Peyer's patch (tissue), 4 donors: ENCODE data around the gene PLIN3. TPM values are rescaled to one million over a fixed set of nuclear protein-coding genes. Genes with fewer than 3 reads are reported as not detected.

Experiments used
- DNase-seq, 3 donors: peaks; one replicate each; pipeline ENCODE4 v3.0.0-alpha.2; 2017 to 2019
- H3K27ac ChIP-seq, 4 donors: fragments of 200-600 bp; sonication (generic); one replicate each; pipeline ENCODE4 v1.5.1; 2016 to 2019
- H3K27me3 ChIP-seq, 2 donors: fragments of 200-600 bp; sonication (generic); one replicate each; pipeline ENCODE4 v1.5.1; 2019
- H3K36me3 ChIP-seq, 3 donors: fragments of 200-600 bp; sonication (generic); one replicate each; pipeline ENCODE4 v1.5.1; 2016 to 2019
- H3K4me1 ChIP-seq, 4 donors: fragments of 200-600 bp; sonication (generic); one replicate each; pipeline ENCODE4 v1.5.1; 2016 to 2019
- H3K4me3 ChIP-seq, 4 donors: fragments of 200-600 bp; sonication (generic); 1 replicate in 3 of 4; 2 replicates in 1 of 4; pipeline ENCODE4 v1.5.1; 2016 to 2019; ENCODE audit warnings: mild to moderate bottlenecking in 1 of 4
- H3K9me3 ChIP-seq, 4 donors: fragments of 200-600 bp; sonication (generic); one replicate each; pipeline ENCODE4 v1.5.1; 2016 to 2019; ENCODE audit warnings: mild to moderate bottlenecking in 1 of 4
- CTCF ChIP-seq, 6 experiments: fragments of 450-650 bp in 4 of 6; fragments of 200-600 bp in 2 of 6; sonication (generic) in 1 of 6; IDR thresholded peaks; one replicate each; pipeline ENCODE4 v1.5.1; 2017 to 2019; ENCODE audit warnings: antibody characterized with exemption in 6 of 6, mild to moderate bottlenecking in 3 of 6, moderate library complexity in 1 of 6
- POLR2A ChIP-seq, 2 donors: fragments of 450-650 bp; IDR thresholded peaks; one replicate each; pipeline ENCODE4 v1.5.1; 2017; ENCODE audit warnings: antibody characterized with exemption in 2 of 2, mild to moderate bottlenecking in 2 of 2, moderate library complexity in 2 of 2
- total RNA-seq, 4 donors: library from RNA; depleted of rRNA; stranded (reverse); fragments of >200 nt; gene quantifications; one replicate each; pipeline ENCODE4 v1.1.0, GENCODE V29; 2016

The PLIN3 gene
- total RNA-seq, 4 donors from 2014 or later, result 22.3 to 150 (median 108) TPM

GRCh38 chr19:4817467-4818277 lies 49.8 kb downstream of the PLIN3 start:
- TF ChIP-seq CTCF (IDR thresholded peaks at IDR 0.05) (no peak), POLR2A (IDR thresholded peaks at IDR 0.05) (no peak)
- no peaks in the 10 kb centered on the region for H3K9me3 ChIP-seq
- no peak for DNase-seq
- H3K27me3 ChIP-seq, result no peaks in the 10 kb centered on the region
- peaks cover 0 to 7% (median 2%) of the 10 kb centered on the region in 4 donors for H3K4me1 ChIP-seq
- H3K27ac ChIP-seq, result no peak overlapping the region
- H3K36me3 ChIP-seq, result peaks cover 0 to 28% (median 0%) of the 10 kb centered on the region in 3 donors
- H3K4me3 ChIP-seq, result no peak overlapping the region

- no peak overlapping the region for H3K4me3 ChIP-seq
- no peak overlapping the region for H3K27ac ChIP-seq
- no peak for DNase-seq
- H3K27me3 ChIP-seq, result no peaks in the 10 kb centered on the region
- H3K36me3 ChIP-seq, result peaks cover 0 to 28% (median 0%) of the 10 kb centered on the region in 3 donors
- H3K9me3 ChIP-seq, result no peaks in the 10 kb centered on the region
- TF ChIP-seq CTCF (IDR thresholded peaks at IDR 0.05), result no peak
- H3K4me1 ChIP-seq, result peaks cover 0 to 11% (median 2%) of the 10 kb centered on the region in 4 donors
Observed at GRCh38 chr19:4816950-4817278, 50.6 kb downstream of the PLIN3 start.

- Histone ChIP-seq H3K4me3 (peak overlapping the region in 1 of 4 donors; percentile 21), H3K27me3 (no peaks in the 10 kb centered on the region), H3K27ac (peak overlapping the region in 2 of 4 donors; percentile 1 to 44), H3K4me1 (peaks cover 0 to 11% (median 2%) of the 10 kb centered on the region in 4 donors), H3K36me3 (peaks cover 0 to 28% (median 0%) of the 10 kb centered on the region in 3 donors), H3K9me3 (no peaks in the 10 kb centered on the region)
- DNase-seq, result no peak
- TF ChIP-seq CTCF (IDR thresholded peaks at IDR 0.05), result no peak
- TF ChIP-seq POLR2A (IDR thresholded peaks at IDR 0.05), result no peak
Observed at GRCh38 chr19:4816202-4816949, 51.1 kb downstream of the PLIN3 start.

GRCh38 chr19:4815426-4816201 lies 51.9 kb downstream of the PLIN3 start:
- peak overlapping the region in 3 of 4 donors; percentile 21 to 32 (median 25) for H3K4me3 ChIP-seq
- TF ChIP-seq POLR2A (IDR thresholded peaks at IDR 0.05) (peak in 1 of 2 donors; percentile 9), CTCF (IDR thresholded peaks at IDR 0.05) (no peak)
- H3K4me1 ChIP-seq, result peaks cover 0 to 11% (median 2%) of the 10 kb centered on the region in 4 donors
- peaks cover 0 to 28% (median 0%) of the 10 kb centered on the region in 3 donors for H3K36me3 ChIP-seq
- H3K9me3 ChIP-seq, result no peaks in the 10 kb centered on the region
- H3K27ac ChIP-seq, result peak overlapping the region in 2 of 4 donors; percentile 1 to 44
- no peaks in the 10 kb centered on the region for H3K27me3 ChIP-seq
- peak; percentile 83 to 94 (median 85) for DNase-seq
